ENCODE data around the gene CCR8.
"Not testable (repeated sequence)": the region's sequence is repeated elsewhere in the genome, so short reads cannot be mapped to it uniquely, and the experiment has no call there.

GRCh38 chr3:39321574-39321983 lies 7.9 kb upstream of the CCR8 start:
- not testable (repeated sequence) for TF ChIP-seq CTCF (IDR thresholded peaks at IDR 0.05; ENCODE audit: borderline replicate concordance, extremely low read depth, low read length, poor library complexity, severe bottlenecking); EZH2 (IDR thresholded peaks at IDR 0.05; ENCODE audit: borderline replicate concordance, low read depth, low read length, severe bottlenecking)
